WERI-Rb-1 (cell line): Measurements from ENCODE around the gene DLST.

Experiments
- DNase-seq: peaks from one replicate; pipeline ENCODE4 v3.0.0-alpha.2; 2020
- H3K27ac ChIP-seq: fragments of 250-450 bp; sonication (Bioruptor Pico); 2 replicates; pipeline ENCODE4 v1.5.1; 2020; ENCODE audit warnings: mild to moderate bottlenecking, moderate library complexity
- H3K27me3 ChIP-seq: fragments of 250-450 bp; sonication (Bioruptor Pico); 2 replicates; pipeline ENCODE4 v1.5.1; 2021; ENCODE audit warnings: mild to moderate bottlenecking, low read depth, moderate library complexity; ENCODE audit not compliant: insufficient read depth, severe bottlenecking
- H3K36me3 ChIP-seq: fragments of 250-450 bp; sonication (Bioruptor Pico); 2 replicates; pipeline ENCODE4 v1.5.1; 2020; ENCODE audit warnings: mild to moderate bottlenecking, moderate library complexity
- H3K4me3 ChIP-seq: 2 replicates; pipeline ENCODE4 v1.5.1; 2011; ENCODE audit warnings: low read depth, mild to moderate bottlenecking, control low read depth, low read length
- H3K9me3 ChIP-seq: fragments of 250-450 bp; sonication (Bioruptor Pico); 2 replicates; pipeline ENCODE4 v1.5.1; 2021; ENCODE audit warnings: mild to moderate bottlenecking, moderate library complexity; ENCODE audit not compliant: severe bottlenecking
- CTCF ChIP-seq: IDR thresholded peaks from 2 replicates; pipeline ENCODE4 v1.5.1; 2011; ENCODE audit warnings: low read depth, mild to moderate bottlenecking, control low read depth, inconsistent platforms, low read length

The DLST gene

GRCh38 chr14:74921053-74921620 lies 39.4 kb downstream of the DLST start:
- Histone ChIP-seq H3K9me3 (no peaks in the 10 kb centered on the region), H3K27ac (no peak overlapping the region), H3K4me3 (no peak overlapping the region), H3K27me3 (no peaks in the 10 kb centered on the region), H3K36me3 (peaks cover 28% of the 10 kb centered on the region)
- no peak for DNase-seq
- TF ChIP-seq CTCF, result no peak

GRCh38 chr14:74921987-74922751 lies 40.5 kb downstream of the DLST start:
- DNase-seq, result no peak
- peak overlapping the region; percentile 87 for H3K4me3 ChIP-seq
- no peak for TF ChIP-seq CTCF
- H3K9me3 ChIP-seq, result no peaks in the 10 kb centered on the region
- H3K27me3 ChIP-seq, result no peaks in the 10 kb centered on the region
- peak overlapping the region; percentile 76 for H3K27ac ChIP-seq
- H3K36me3 ChIP-seq, result peaks cover 25% of the 10 kb centered on the region

- H3K9me3 ChIP-seq, result no peaks in the 10 kb centered on the region
- peaks cover 22% of the 10 kb centered on the region for H3K36me3 ChIP-seq
- H3K27ac ChIP-seq, result peak within 1 kb of the TSS; percentile 76
- peak within 1 kb of the TSS; percentile 87 for H3K4me3 ChIP-seq
- TF ChIP-seq CTCF, result no peak
- no peaks in the 10 kb centered on the region for H3K27me3 ChIP-seq
- DNase-seq, result peak; percentile 92
Observed at GRCh38 chr14:74922752-74923401, 41.2 kb downstream of the DLST start, which contains the start of gene RPS6KL1. Gene RPS6KL1 (minus strand): TSS chr14:74923260. CDS start chr14:74921541, 1,719 bp downstream.

- no peak overlapping the region for H3K4me3 ChIP-seq
- no peaks in the 10 kb centered on the region for H3K27me3 ChIP-seq
- no peak for DNase-seq
- no peak overlapping the region for H3K27ac ChIP-seq
- H3K36me3 ChIP-seq, result peaks cover 16% of the 10 kb centered on the region
- H3K9me3 ChIP-seq, result no peaks in the 10 kb centered on the region
- no peak for TF ChIP-seq CTCF
Observed at GRCh38 chr14:74924061-74924460, 42.3 kb downstream of the DLST start.

- H3K4me3 ChIP-seq, result no peak overlapping the region
- H3K9me3 ChIP-seq, result no peaks in the 10 kb centered on the region
- H3K27me3 ChIP-seq, result no peaks in the 10 kb centered on the region
- H3K27ac ChIP-seq, result no peak overlapping the region
- no peak for TF ChIP-seq CTCF
- DNase-seq, result no peak
- peaks cover 3% of the 10 kb centered on the region; the same call in 1 of the 2 replicates for H3K36me3 ChIP-seq
Observed at GRCh38 chr14:74927225-74927624, 45.5 kb downstream of the DLST start.
